AG04449 (cell line): ENCODE data around the gene GLT8D1.

Source experiments
- CTCF ChIA-PET: fragments of 350-600 bp; formaldehyde crosslinking; extraction: SDS; loops from one replicate; lab custom pipeline; 2021; ENCODE audit warnings: antibody characterized with exemption; lab: Yijun Ruan, JAX
- POLR2A ChIA-PET: fragments of 400-600, 350-600 bp; formaldehyde crosslinking; extraction: SDS; loops from one replicate; lab custom pipeline; 2020; ENCODE audit warnings: antibody characterized with exemption, inconsistent platforms; lab: Yijun Ruan, JAX
- DNase-seq: peaks from one replicate; pipeline ENCODE4 v3.0.0-alpha.2; 2010; ENCODE audit warnings: low read depth, low spot score
- H3K4me3 ChIP-seq: 2 replicates; pipeline ENCODE4 v1.5.1; 2011; ENCODE audit warnings: low read depth, mild to moderate bottlenecking, control low read depth, low read length
- CTCF ChIP-seq: IDR thresholded peaks from one replicate; pipeline ENCODE4 v1.5.1; 2011; ENCODE audit warnings: mild to moderate bottlenecking, moderate library complexity, low read length, control low read depth, inconsistent platforms; ENCODE audit not compliant: insufficient read depth; ENCODE audit errors: missing control alignments

Gene GLT8D1

GRCh38 chr3:52671676-52672075 is 33.9 kb downstream of the GLT8D1 start:
- CTCF ChIA-PET, result interaction anchor here (1.0 to 1.2 kb wide), 2 partner anchors 10 to 243 kb away, joined by 3 read pairs; no protein-coding TSS in a partner anchor
- no peak for TF ChIP-seq CTCF

GRCh38 chr3:52670621-52671521 is 34.7 kb downstream of the GLT8D1 start:
- H3K4me3 ChIP-seq, result no peak overlapping the region; the same call in 1 of the 2 replicates
- POLR2A ChIA-PET, result interaction anchor here (0.7 to 1.5 kb wide), 5 partner anchors 17 to 201 kb away, joined by 3 to 6 read pairs (median 3); no protein-coding TSS in a partner anchor
- CTCF ChIA-PET, result interaction anchor here (1.0 kb wide), 1 partner anchor 10 kb away, joined by 3 read pairs; no protein-coding TSS in a partner anchor
- DNase-seq, result peak; percentile 100
- TF ChIP-seq CTCF, result no peak

More at GRCh38 chr3:52671676-52672075, 33.9 kb downstream of the GLT8D1 start:
- no peak overlapping the region for H3K4me3 ChIP-seq
- DNase-seq, result no peak
- POLR2A ChIA-PET, result interaction anchor here (1.3 to 1.5 kb wide), 2 partner anchors 21 to 136 kb away, joined by 4 to 6 read pairs; no protein-coding TSS in a partner anchor

GRCh38 chr3:52663098-52663497 is 42.5 kb downstream of the GLT8D1 start:
- CTCF ChIA-PET, result interaction anchor here (0.6 to 1.3 kb wide), 2 partner anchors 12 to 183 kb away, joined by 3 to 5 read pairs; no protein-coding TSS in a partner anchor
- TF ChIP-seq CTCF, result no peak

GRCh38 chr3:52660046-52660445 is 45.5 kb downstream of the GLT8D1 start:
- DNase-seq, result no peak
- H3K4me3 ChIP-seq, result no peak overlapping the region
- CTCF ChIA-PET, result interaction anchor here (0.6 kb wide), 1 partner anchor 9 kb away, joined by 3 read pairs; no protein-coding TSS in a partner anchor
- POLR2A ChIA-PET, result no interaction called here
- no peak for TF ChIP-seq CTCF

More at GRCh38 chr3:52663098-52663497, 42.5 kb downstream of the GLT8D1 start:
- POLR2A ChIA-PET, result no interaction called here
- no peak for DNase-seq
- no peak overlapping the region for H3K4me3 ChIP-seq

GRCh38 chr3:52655895-52656294 is 49.7 kb downstream of the GLT8D1 start:
- no peak for TF ChIP-seq CTCF
- ChIA-PET CTCF (no interaction called here), POLR2A (interaction anchor here (0.7 kb wide), 1 partner anchor 37 kb away, joined by 3 read pairs; no protein-coding TSS in a partner anchor)
- no peak for DNase-seq
- no peak overlapping the region for H3K4me3 ChIP-seq
